ENCODE data around the gene CSNK1A1. TPM values are rescaled to one million over a fixed set of nuclear protein-coding genes. Genes with fewer than 3 reads are reported as not detected.
"Not testable (repeated sequence)": the region's sequence is repeated elsewhere in the genome, so short reads cannot be mapped to it uniquely, and the experiment has no call there.

Gene CSNK1A1
- total RNA-seq, 2 experiments from 2014 or later: 183 to 188 TPM

- Mint-ChIP-seq H3K4me3 (no peak overlapping the region), H3K27ac (no peak overlapping the region), H3K27me3 (ENCODE audit: low read depth) (no peaks in the 10 kb centered on the region), H3K4me1 (ENCODE audit: low read depth) (peaks cover 15% of the 10 kb centered on the region), H3K9me3 (no peaks in the 10 kb centered on the region), H3K36me3 (ENCODE audit: low read depth) (no peaks in the 10 kb centered on the region)
- CTCF ChIA-PET: interaction anchor here (1.5 to 8.5 kb wide), 5 partner anchors 9 to 185 kb away, joined by 5 to 149 read pairs (median 23); no protein-coding TSS in a partner anchor
- intact Hi-C loops (cut with micrococcal nuclease): loop anchor here (10.0 kb wide), 1 partner anchor 532 kb away; no protein-coding TSS in a partner anchor
- no peak for DNase-seq
These were observed 16.0 kb upstream of the CSNK1A1 start for GRCh38 chr5:149567226-149567625.

GRCh38 chr5:149564542-149565140 is 13.4 kb upstream of the CSNK1A1 start:
- CTCF ChIA-PET: interaction anchor here (0.5 to 8.5 kb wide), 27 partner anchors 12 to 1687 kb away, joined by 3 to 149 read pairs (median 3); partner anchors contain the start of gene ARHGEF37
- H3K27ac Mint-ChIP-seq, H3K4me3 Mint-ChIP-seq: not testable (repeated sequence)

GRCh38 chr5:149563466-149563865 is 12.2 kb upstream of the CSNK1A1 start:
- H3K36me3 Mint-ChIP-seq (ENCODE audit: low read depth): no peaks in the 10 kb centered on the region
- peaks cover 32% of the 10 kb centered on the region for H3K4me1 Mint-ChIP-seq (ENCODE audit: low read depth)
- CTCF ChIA-PET: interaction anchor here (0.6 to 8.5 kb wide), 20 partner anchors 10 to 295 kb away, joined by 3 to 149 read pairs (median 6); partner anchors contain the start of genes CSNK1A1, IL17B and PCYOX1L
- H3K4me3 Mint-ChIP-seq: no peak overlapping the region
- DNase-seq: no peak
- H3K27ac Mint-ChIP-seq: peak overlapping the region; percentile 72
- H3K27me3 Mint-ChIP-seq (ENCODE audit: low read depth): no peaks in the 10 kb centered on the region
- intact Hi-C loops (cut with micrococcal nuclease): loop anchor here (10.0 kb wide), 1 partner anchor 529 kb away; no protein-coding TSS in a partner anchor
- no peaks in the 10 kb centered on the region for H3K9me3 Mint-ChIP-seq

More at GRCh38 chr5:149564542-149565140, 13.4 kb upstream of the CSNK1A1 start:
- H3K4me1 Mint-ChIP-seq (ENCODE audit: low read depth): peaks cover 32% of the 10 kb centered on the region
- DNase-seq; H3K27me3 Mint-ChIP-seq (ENCODE audit: low read depth); H3K36me3 Mint-ChIP-seq (ENCODE audit: low read depth); H3K9me3 Mint-ChIP-seq: not testable (repeated sequence)
- intact Hi-C loops (cut with micrococcal nuclease): loop anchor here (1.0 to 10.0 kb wide), 7 partner anchors 54 to 530 kb away; no protein-coding TSS in a partner anchor

DNA sequence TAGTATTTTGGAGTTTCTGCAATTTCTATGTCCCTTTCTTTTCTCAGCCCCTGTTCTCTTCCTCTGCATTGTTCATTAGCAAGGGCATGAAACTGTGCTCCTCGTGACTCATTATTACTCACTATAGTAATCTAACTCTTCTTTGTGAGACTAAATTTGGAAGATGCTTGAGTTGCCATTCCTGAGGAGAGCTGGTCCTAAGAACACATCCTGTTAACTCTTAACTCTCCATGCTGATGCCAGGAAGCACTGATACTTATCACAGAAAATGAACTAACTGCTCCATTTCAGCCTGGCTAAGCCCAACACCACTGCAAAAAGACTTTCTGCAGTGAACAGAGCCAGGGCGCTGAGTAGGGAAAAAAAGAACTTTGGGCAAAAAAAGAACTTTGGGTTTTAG is 10.6 kb upstream of the CSNK1A1 start:
- H3K27me3 Mint-ChIP-seq (ENCODE audit: low read depth): no peaks in the 10 kb centered on the region
- DNase-seq: peak; percentile 20
- intact Hi-C loops (cut with micrococcal nuclease): loop anchor here (1.0 to 10.0 kb wide), 2 partner anchors 11 to 527 kb away; partner anchors contain the start of gene CSNK1A1
- peak overlapping the region; percentile 70 for H3K27ac Mint-ChIP-seq
- H3K4me3 Mint-ChIP-seq: no peak overlapping the region
- H3K4me1 Mint-ChIP-seq (ENCODE audit: low read depth): peaks cover 32% of the 10 kb centered on the region
- H3K9me3 Mint-ChIP-seq: no peaks in the 10 kb centered on the region
- no peaks in the 10 kb centered on the region for H3K36me3 Mint-ChIP-seq (ENCODE audit: low read depth)
- CTCF ChIA-PET: interaction anchor here (0.6 to 8.5 kb wide), 20 partner anchors 10 to 204 kb away, joined by 3 to 149 read pairs (median 6); partner anchors contain the start of genes ARHGEF37, CSNK1A1, IL17B and PCYOX1L

DNA sequence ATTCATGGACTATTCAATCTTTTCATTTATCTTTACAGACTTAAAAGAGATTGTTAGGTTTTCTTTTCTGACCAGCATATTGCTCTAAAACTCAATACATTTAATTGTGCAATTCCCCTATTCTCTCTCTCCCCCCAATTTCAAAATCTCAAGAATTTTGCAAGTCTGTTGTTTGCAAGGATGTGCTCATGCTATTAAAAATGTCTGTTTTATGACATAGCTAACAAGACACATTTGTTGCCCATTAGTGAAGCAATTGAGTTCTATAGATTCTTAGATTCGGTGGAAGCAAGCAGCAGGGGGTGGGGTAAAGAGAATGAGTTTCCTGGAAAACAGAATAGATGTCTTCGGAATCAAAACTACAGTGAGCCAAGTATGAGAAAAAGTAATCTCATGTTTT is 8.5 kb upstream of the CSNK1A1 start:
- DNase-seq: no peak
- Mint-ChIP-seq H3K36me3 (ENCODE audit: low read depth) (no peaks in the 10 kb centered on the region), H3K27ac (no peak overlapping the region), H3K4me3 (no peak overlapping the region), H3K9me3 (no peaks in the 10 kb centered on the region), H3K4me1 (ENCODE audit: low read depth) (peaks cover 32% of the 10 kb centered on the region), H3K27me3 (ENCODE audit: low read depth) (no peaks in the 10 kb centered on the region)
- intact Hi-C loops (cut with micrococcal nuclease): loop anchor here (10.0 kb wide), 1 partner anchor 525 kb away; no protein-coding TSS in a partner anchor
- CTCF ChIA-PET: interaction anchor here (0.9 to 8.5 kb wide), 2 partner anchors 8 to 117 kb away, joined by 3 to 149 read pairs; no protein-coding TSS in a partner anchor

DNA sequence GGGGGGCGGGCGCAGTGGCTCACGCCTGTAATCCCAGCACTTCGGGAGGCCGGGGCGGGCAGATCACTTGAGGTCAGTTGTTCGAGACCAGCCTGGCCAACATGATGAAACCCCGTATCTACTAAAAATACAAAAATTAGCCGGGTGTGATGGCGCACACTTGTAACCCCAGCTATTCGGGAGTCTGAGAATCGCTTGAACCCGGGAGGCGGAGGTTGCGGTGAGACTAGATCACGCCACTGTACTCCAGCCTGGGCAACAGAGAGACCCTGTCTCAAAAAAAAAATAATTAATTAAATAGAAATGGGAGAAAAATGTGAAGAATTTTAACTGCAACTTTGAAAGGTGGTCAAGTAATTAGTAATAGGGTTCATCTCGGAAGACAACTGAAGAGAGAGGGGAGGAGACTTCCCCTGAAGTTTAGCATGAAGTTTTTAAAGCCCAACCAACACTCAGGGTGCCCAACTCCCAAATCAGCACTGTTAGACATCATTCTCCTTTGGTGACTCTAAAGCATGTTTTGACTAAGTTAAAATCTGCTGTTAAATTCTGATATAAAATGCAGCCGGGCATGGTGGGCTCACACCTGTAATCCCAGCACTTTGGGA is 1.4 kb upstream of the CSNK1A1 start:
- H3K9me3 Mint-ChIP-seq: no peaks in the 10 kb centered on the region
- peaks cover 19% of the 10 kb centered on the region for H3K4me1 Mint-ChIP-seq (ENCODE audit: low read depth)
- peaks cover 27% of the 10 kb centered on the region for H3K36me3 Mint-ChIP-seq (ENCODE audit: low read depth)
- no peaks in the 10 kb centered on the region for H3K27me3 Mint-ChIP-seq (ENCODE audit: low read depth)
- H3K4me3 Mint-ChIP-seq: peak overlapping the region; percentile 32
- DNase-seq: no peak
- peak overlapping the region; percentile 30 for H3K27ac Mint-ChIP-seq
- CTCF ChIA-PET: interaction anchor here (0.9 to 4.8 kb wide), 8 partner anchors 9 to 171 kb away, joined by 3 to 34 read pairs (median 4); no protein-coding TSS in a partner anchor
- intact Hi-C loops (cut with micrococcal nuclease): loop anchor here (5.0 kb wide), 1 partner anchor 805 kb away; the partner anchor contains the start of gene TCOF1

- Mint-ChIP-seq H3K36me3 (ENCODE audit: low read depth) (peaks cover 33% of the 10 kb centered on the region), H3K27me3 (ENCODE audit: low read depth) (no peaks in the 10 kb centered on the region), H3K4me3 (peak overlapping the region; percentile 97), H3K27ac (peak overlapping the region; percentile 99), H3K9me3 (no peaks in the 10 kb centered on the region), H3K4me1 (ENCODE audit: low read depth) (peaks cover 25% of the 10 kb centered on the region)
- no peak for DNase-seq
- intact Hi-C loops (cut with micrococcal nuclease): loop anchor here (5.0 kb wide), 1 partner anchor 805 kb away; the partner anchor contains the start of gene TCOF1
- CTCF ChIA-PET: interaction anchor here (0.9 to 4.8 kb wide), 16 partner anchors 7 to 200 kb away, joined by 3 to 34 read pairs (median 4); no protein-coding TSS in a partner anchor
These were observed 827 bp upstream of the CSNK1A1 start for GRCh38 chr5:149552038-149552494.

DNA sequence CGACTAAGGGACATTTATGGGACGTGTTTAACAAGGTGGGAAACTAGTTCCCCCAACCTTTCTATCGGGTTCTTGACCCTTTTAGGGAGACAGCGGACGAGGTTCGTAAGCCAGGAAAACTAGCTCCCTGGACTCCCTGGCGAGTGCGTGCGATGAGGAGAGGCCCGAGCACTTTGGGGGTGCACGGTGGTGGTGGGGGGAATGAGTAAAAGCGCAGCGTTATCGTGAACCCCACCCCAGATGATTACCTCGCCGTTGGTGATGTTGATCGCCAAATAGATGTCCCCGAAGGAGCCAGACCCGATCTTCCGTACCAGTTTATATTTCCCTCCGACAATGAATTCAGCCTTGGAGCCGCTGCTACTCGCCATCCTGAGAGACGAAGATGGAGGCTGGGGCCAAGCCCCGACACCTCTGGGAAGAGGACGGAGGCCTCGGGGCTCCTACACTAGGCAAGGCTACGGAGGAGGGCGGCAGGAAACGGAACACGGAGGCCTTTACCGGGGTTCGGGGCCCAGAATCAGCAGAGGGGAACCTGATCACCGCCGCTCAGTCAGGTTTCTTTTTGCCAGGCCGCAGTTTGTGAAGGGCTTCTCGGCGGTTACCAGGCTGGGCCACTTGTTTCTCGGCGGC is 529 bp downstream of the CSNK1A1 start:
- CTCF ChIA-PET: interaction anchor here (0.6 to 4.8 kb wide), 14 partner anchors 10 to 222 kb away, joined by 3 to 34 read pairs (median 3); no protein-coding TSS in a partner anchor
- DNase-seq: peak; percentile 48
- peak overlapping the region; percentile 99 for H3K27ac Mint-ChIP-seq
- H3K4me3 Mint-ChIP-seq: peak overlapping the region; percentile 97
- no peaks in the 10 kb centered on the region for H3K27me3 Mint-ChIP-seq (ENCODE audit: low read depth)
- intact Hi-C loops (cut with micrococcal nuclease): loop anchor here (1.0 to 5.0 kb wide), 10 partner anchors 11 to 1602 kb away; partner anchors contain the start of genes FBXO38, GRPEL2, SLC26A2 and TCOF1
- H3K36me3 Mint-ChIP-seq (ENCODE audit: low read depth): peaks cover 45% of the 10 kb centered on the region
- peaks cover 38% of the 10 kb centered on the region for H3K4me1 Mint-ChIP-seq (ENCODE audit: low read depth)
- H3K9me3 Mint-ChIP-seq: no peaks in the 10 kb centered on the region

- DNase-seq: peak; percentile 51
- intact Hi-C loops (cut with micrococcal nuclease): loop anchor here (1.0 to 5.0 kb wide), 5 partner anchors 309 to 1603 kb away; partner anchors contain the start of genes FBXO38, SLC26A2 and TCOF1
- Mint-ChIP-seq H3K4me1 (ENCODE audit: low read depth) (peaks cover 42% of the 10 kb centered on the region), H3K27ac (peak overlapping the region; percentile 99), H3K27me3 (ENCODE audit: low read depth) (no peaks in the 10 kb centered on the region), H3K36me3 (ENCODE audit: low read depth) (peaks cover 47% of the 10 kb centered on the region), H3K9me3 (no peaks in the 10 kb centered on the region), H3K4me3 (peak overlapping the region; percentile 97)
- CTCF ChIA-PET: interaction anchor here (0.6 to 4.8 kb wide), 10 partner anchors 10 to 223 kb away, joined by 3 to 34 read pairs (median 4); no protein-coding TSS in a partner anchor
These were observed 1.0 kb downstream of the CSNK1A1 start for GRCh38 chr5:149550268-149550583.

DNA sequence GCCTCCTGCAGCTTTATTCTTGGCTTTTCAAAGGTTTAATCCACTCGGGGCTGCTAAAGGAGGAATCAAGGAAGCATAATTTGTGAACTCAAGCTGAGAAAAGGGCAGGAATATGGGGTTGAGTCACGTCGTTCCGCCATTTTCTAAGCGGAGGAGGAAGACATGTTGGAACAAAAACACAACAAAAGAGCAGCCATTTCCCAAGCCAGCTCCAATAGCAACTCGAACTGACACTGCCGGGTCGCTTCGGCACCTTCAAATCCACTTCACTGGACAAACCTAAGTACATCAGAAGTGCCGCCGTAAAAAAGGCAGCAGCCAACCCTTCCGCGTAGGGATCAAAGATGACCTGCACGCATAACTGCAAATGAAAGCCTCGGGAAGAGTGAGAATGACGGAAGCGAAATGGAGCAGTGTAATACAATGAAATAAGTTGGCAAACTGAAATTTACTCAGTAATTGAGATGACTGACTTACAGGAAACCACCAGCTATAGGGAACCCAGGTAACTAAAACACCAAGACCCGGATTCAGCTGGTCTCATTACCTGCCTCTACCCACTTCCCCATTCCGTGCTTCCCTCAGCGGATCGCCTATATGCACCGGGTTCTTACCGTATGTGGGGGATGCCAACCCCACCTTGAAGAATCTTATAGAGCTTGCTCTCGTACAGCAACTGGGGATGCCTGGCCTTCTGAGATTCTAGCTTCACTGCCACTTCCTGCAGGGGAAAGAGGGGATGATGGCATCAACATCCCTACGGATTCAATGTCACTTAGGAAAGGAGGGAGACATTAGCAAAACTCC is 1.6 kb downstream of the CSNK1A1 start:
- Mint-ChIP-seq H3K4me3 (peak overlapping the region; percentile 97), H3K9me3 (no peaks in the 10 kb centered on the region), H3K36me3 (ENCODE audit: low read depth) (peaks cover 52% of the 10 kb centered on the region), H3K27ac (peak overlapping the region; percentile 99), H3K27me3 (ENCODE audit: low read depth) (no peaks in the 10 kb centered on the region), H3K4me1 (ENCODE audit: low read depth) (peaks cover 47% of the 10 kb centered on the region)
- CTCF ChIA-PET: interaction anchor here (0.6 to 4.8 kb wide), 11 partner anchors 10 to 203 kb away, joined by 3 to 34 read pairs (median 4); no protein-coding TSS in a partner anchor
- peak; percentile 66 for DNase-seq
- intact Hi-C loops (cut with micrococcal nuclease): loop anchor here (1.0 to 5.0 kb wide), 6 partner anchors 8 to 1603 kb away; partner anchors contain the start of genes FBXO38, SLC26A2 and TCOF1

DNA sequence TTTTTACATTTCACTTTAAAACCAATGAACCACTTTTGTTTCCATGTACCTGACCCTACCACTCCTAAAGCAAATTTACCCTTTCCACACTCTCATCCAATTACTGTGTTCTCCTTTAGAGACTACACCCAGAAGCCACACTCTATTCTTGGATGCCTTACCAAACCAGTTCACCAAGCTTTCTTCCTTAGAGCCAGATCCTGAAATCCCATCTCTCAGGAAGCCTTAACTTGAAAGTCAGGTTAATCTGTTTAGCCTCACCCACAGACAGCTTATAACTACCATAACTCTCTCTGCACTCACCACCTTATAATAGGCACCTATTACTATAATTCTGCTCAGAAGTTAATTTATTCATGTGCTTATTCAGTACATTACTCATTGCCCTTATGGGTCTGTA is 4.3 kb downstream of the CSNK1A1 start:
- intact Hi-C loops (cut with micrococcal nuclease): loop anchor here (2.0 kb wide), 1 partner anchor 54 kb away; no protein-coding TSS in a partner anchor

More for the DNA sequence above, 4.3 kb downstream of the CSNK1A1 start:
- Mint-ChIP-seq H3K4me1 (ENCODE audit: low read depth) (peaks cover 66% of the 10 kb centered on the region), H3K9me3 (no peaks in the 10 kb centered on the region), H3K27ac (peak overlapping the region; percentile 83), H3K27me3 (ENCODE audit: low read depth) (no peaks in the 10 kb centered on the region), H3K36me3 (ENCODE audit: low read depth) (peaks cover 60% of the 10 kb centered on the region), H3K4me3 (peak overlapping the region; percentile 1)
- no peak for DNase-seq
- CTCF ChIA-PET: interaction anchor here (0.6 to 0.9 kb wide), 4 partner anchors 18 to 189 kb away, joined by 3 to 6 read pairs (median 4); partner anchors contain the start of gene PCYOX1L
